HG03439 (cell line): ENCODE results near the gene SHC3.

Source experiments
- ATAC-seq: cut with Tn5 transposase; IDR thresholded peaks from one replicate; pipeline ENCODE4 v1.9.1; 2021; ENCODE audit warnings: mild to moderate bottlenecking, moderate library complexity; ENCODE audit not compliant: unreplicated experiment

Gene SHC3

DNA sequence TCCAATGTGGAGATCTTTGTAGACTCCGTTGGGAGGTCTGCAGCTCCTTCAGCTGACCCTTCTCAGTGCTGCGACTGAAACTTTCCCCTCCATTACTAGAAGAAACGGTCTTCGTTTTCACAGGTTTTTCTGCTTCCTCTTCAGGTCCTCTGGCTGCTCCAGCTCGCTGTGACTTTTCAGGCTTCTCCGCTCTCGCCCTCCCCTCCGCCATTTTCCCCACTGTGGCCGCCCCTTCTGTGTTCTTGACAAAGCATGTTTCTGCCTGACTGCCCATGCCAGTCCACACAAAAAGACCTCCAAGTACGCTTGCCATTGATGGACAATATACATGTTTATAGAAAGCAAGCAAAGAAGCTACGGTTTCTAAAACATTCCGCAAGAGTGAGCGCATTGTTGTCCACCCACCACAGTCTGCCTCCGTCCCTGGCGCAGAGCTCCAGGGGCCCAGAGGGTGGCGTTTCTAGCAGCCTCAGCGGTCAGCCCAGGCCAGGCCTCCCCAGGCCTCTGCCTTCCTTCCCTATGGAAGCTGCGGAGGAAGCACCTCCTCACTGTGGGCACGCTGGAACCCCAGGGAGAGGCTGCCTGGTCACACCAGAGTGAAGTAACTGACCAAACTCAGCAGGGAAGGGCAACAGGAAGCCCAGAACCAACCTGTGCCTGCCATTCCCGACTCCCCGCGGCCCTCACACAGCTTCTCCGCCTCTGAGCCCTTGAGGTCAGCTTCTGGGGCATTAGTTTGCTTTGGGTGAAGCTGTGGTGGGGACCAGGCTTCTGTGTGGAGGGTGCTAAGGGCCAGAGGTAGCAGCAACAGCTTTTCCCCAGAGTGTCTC lies 207.3 kb downstream of the SHC3 start:
- ATAC-seq, result no peak

DNA sequence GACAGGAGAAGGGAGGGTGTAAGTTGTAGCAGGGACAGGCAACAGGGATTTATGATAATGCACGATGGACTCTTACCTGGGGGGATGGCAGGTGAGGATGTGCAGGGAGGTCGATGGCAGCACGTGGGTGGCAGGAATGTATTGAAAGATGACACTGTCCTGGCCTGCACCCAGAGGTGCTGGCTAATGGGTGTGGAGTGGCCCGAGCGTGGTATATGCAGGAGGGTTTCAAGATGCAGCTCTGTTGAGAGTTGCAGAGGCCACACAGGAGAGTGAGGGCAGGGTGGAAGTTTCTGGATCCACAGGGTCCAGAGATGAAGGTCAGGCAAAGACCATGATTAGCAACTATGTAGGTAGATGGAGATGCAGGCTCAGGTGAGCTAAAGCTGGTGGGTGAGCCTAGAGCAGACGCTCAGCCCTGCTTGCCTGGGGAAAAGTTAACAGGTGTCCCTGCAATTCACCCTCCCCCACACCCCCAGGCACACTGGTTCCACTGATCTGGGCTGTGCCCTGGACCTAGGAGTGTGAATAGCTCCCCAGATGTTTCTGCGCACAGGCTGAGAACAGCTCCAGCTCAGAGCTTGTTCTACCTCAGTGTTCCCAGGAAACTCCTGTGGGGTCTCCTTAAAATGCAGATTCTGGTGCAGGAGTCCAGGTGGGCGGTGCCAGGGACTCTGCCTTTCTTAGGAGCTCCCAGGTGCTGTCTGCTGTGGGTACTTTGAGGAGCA lies 208.8 kb downstream of the SHC3 start:
- no peak for ATAC-seq

DNA sequence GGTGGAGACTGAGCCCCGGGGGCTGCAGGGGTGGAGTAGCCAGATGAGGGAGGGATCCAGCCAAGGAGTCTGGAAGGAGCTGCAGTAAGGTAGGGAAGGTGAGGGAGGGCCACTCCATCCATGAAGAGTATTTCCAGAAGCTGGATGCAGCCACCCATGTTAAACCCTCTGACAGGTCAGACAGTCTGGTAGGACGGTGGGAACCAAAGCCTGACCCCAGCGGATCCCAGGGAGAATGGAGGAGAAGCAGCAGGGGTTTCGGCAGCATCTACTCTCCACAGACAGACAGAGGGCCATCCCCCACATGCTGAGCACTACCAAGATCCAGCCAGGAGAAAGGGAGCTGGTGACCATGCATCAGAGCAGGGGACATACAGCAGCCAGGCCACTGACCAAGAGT lies 209.8 kb downstream of the SHC3 start:
- no peak for ATAC-seq

DNA sequence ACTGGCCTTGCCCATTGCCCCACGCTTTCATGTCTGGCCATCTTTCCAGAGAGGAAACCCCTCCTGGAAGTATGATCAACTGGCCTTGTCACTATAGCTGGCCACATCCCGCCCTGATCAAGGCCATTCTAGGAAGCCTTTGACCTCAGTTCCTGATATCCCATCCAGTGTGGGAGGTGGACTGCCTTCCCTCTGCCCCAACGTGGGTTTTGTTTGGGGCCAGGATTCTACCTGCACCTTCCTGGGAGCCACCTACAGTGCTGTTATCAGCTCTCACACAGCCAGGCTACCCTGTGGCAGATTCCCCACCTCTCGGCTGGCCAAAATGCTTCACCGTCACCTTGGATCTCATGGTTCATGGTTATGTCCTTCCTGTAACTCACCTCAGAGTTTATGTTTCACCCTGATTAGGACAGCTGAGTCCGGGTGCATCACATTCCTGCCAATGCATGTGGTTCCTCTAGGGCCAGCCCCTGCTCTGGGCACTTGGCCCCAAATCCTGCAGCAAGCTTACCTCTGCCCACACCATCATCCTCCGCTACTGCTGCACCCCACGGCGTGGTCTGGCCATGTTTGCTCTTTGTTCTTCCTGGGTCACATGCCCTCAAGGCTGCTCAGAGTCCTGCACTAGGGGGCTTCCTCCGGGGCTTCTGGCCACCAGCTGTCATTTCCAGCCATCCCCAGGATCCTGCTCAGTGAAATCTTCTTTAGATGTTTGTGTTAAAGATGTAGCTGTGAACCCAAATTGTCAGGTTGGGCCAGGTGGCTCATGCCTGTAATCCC lies 211.5 kb downstream of the SHC3 start:
- ATAC-seq, result no peak

DNA sequence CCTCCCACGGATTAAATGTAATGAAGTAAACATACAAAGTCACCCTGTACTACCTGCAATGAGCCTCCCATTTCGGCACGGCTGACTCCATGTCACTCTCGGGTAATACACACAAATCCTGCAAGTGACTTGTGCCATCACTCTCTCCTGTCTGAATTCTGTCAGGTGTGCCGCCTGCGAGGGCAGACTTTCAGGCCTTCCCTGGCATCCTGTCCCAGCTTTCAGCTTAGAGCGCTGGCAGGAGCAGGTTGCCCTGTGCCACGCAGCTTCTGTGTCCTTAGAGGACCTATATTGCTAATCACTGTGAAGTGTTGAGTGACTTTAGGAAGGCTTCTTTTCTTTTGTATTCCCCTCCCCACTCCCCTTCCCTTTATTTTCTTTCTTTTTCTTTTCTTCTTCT lies 213.1 kb downstream of the SHC3 start:
- ATAC-seq, result no peak

DNA sequence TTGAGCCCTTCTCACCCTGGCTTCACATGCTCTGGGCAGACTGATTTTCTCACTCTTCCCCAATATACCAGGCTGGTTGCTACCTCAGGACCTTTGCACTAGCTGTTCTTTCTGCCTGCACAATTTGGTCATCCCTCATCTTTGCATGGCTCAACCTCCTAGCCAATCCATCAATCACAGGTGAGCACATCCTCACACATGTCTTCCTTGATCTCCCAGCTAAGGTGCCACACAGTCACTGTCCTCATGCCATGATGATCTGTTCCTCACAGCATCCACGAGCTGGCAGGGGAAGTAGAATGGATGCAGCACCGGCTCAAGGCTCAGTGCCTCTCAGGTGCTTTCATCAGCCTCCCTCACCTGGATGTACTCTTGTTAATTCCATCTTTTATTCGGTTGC lies 218.0 kb downstream of the SHC3 start:
- no peak for ATAC-seq

DNA sequence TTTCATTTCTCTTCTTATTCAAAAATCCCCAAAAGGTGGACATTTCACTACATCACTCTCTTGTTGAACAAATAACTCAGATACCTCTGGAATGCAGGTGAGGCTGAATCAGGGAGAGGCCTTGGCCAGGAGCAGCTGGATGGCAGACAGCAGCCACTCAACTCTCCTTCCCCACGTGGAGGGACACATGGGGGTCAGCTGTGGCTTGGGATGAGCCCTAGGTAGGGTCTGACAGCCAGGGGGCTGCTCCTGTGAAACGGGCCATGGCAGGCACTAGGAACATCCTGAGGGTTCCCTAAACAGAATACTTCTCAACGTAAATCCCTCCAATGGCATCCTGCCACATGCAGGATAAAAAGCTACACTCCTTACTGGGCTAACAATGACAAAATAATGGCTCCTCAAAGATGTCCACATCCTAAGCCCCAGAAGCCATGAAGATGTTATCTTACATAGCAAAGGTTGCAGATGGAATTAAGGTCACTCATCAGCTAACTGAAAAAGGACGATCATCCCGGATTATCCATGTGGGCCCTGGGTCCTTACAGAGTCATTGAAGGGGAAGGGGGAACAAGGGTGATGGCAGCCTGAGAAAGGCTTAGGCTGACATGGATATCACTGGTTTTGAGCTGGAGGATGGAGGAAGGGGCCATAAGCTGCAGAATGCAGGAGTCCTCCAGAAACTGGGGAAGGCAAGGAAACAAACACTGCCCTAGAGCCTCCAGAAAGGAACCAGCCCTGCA lies 218.7 kb downstream of the SHC3 start:
- no peak for ATAC-seq

DNA sequence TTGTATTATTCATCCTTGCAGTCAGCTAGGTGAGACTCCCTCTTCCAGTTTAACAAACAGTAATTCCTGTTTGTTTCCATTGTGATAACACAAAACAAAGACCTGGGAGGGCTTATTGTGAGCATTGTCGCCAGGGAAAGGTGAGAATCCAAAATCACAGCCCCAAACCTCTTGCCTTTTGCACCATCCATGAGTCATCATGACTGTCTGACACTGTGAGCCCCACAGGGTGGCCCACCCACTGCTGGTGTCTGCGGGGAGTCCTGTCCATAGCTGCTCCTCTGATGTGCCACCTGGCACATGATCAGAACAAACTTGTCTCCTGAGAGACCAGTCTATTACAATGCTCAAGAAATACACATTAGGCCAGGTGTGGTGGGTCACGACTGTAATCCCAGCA lies 221.1 kb downstream of the SHC3 start:
- no peak for ATAC-seq
